GM23248 (cell line): ENCODE results near the gene MYO5A. TPM values are rescaled to one million over a fixed set of nuclear protein-coding genes. Genes with fewer than 3 reads are reported as not detected.

Experiments used
- DNase-seq: peaks from one replicate; pipeline ENCODE4 v3.0.0-alpha.2; 2015
- H2AFZ ChIP-seq: fragments of 200-600 bp; sonication (generic); 2 replicates; pipeline ENCODE4 v1.6.1; 2016; ENCODE audit warnings: antibody characterized with exemption
- H3F3A ChIP-seq: fragments of 200-600 bp; sonication (generic); 2 replicates; pipeline ENCODE4 v1.6.1; 2016; ENCODE audit warnings: mild to moderate bottlenecking, antibody characterized with exemption, mixed run types; ENCODE audit not compliant: insufficient read depth
- H3K27ac ChIP-seq: fragments of 200-600 bp; sonication (generic); 2 replicates; pipeline ENCODE4 v1.5.1; 2016; ENCODE audit warnings: mild to moderate bottlenecking
- H3K27me3 ChIP-seq: fragments of 200-600 bp; sonication (generic); replicated peaks from 2 replicates; pipeline ENCODE4 v1.6.1; 2016; ENCODE audit warnings: mild to moderate bottlenecking; ENCODE audit not compliant: insufficient read depth
- H3K36me3 ChIP-seq: fragments of 200-600 bp; sonication (generic); 2 replicates; pipeline ENCODE4 v1.6.1; 2016; ENCODE audit warnings: low read depth, mild to moderate bottlenecking
- H3K4me1 ChIP-seq: fragments of 200-600 bp; sonication (generic); 2 replicates; pipeline ENCODE4 v1.6.1; 2016; ENCODE audit warnings: mild to moderate bottlenecking; ENCODE audit not compliant: insufficient read depth
- H3K4me2 ChIP-seq: fragments of 200-600 bp; sonication (generic); one replicate; pipeline ENCODE4 v1.6.1; 2016; ENCODE audit warnings: mild to moderate bottlenecking; ENCODE audit not compliant: unreplicated experiment
- H3K4me3 ChIP-seq: fragments of 200-600 bp; sonication (generic); 2 replicates; pipeline ENCODE4 v1.5.1; 2016; ENCODE audit warnings: mild to moderate bottlenecking
- H3K79me2 ChIP-seq: fragments of 200-600 bp; sonication (generic); 2 replicates; pipeline ENCODE4 v1.6.1; 2016; ENCODE audit warnings: mild to moderate bottlenecking; ENCODE audit not compliant: insufficient read depth
- H3K9ac ChIP-seq: fragments of 200-600 bp; sonication (generic); 2 replicates; pipeline ENCODE4 v1.6.1; 2016; ENCODE audit warnings: mild to moderate bottlenecking
- H3K9me2 ChIP-seq: fragments of 200-600 bp; sonication (generic); 2 replicates; pipeline ENCODE4 v1.6.1; 2016; ENCODE audit warnings: mixed run types, mild to moderate bottlenecking, moderate library complexity; ENCODE audit not compliant: insufficient read depth
- H3K9me3 ChIP-seq: fragments of 200-600 bp; sonication (generic); one replicate; pipeline ENCODE4 v1.6.1; 2017; ENCODE audit warnings: low read depth
- H4K20me1 ChIP-seq: fragments of 200-600 bp; sonication (generic); 2 replicates; pipeline ENCODE4 v1.6.0; 2016; ENCODE audit not compliant: insufficient read depth
- EZH2 ChIP-seq: fragments of 200-600 bp; sonication (generic); IDR thresholded peaks from 2 replicates; pipeline ENCODE4 v1.6.1; 2018; ENCODE audit warnings: antibody characterized with exemption, mild to moderate bottlenecking; ENCODE audit not compliant: insufficient read depth, poor library complexity, severe bottlenecking
- EZH2phosphoT487 ChIP-seq: fragments of 200-600 bp; sonication (generic); IDR thresholded peaks from 2 replicates; pipeline ENCODE4 v1.6.1; 2018; ENCODE audit warnings: antibody characterized with exemption, moderate library complexity, mild to moderate bottlenecking, low read depth; ENCODE audit not compliant: insufficient read depth
- WGBS, 2 experiments: methylation state at CpG; one replicate each; pipeline ENCODE4 v1.1.6; 2015 to 2017; ENCODE audit warnings: low lambda C conversion rate in 2 of 2, low coverage in 1 of 2; ENCODE audit errors: missing lambda C conversion rate in 2 of 2; 5-methylcytosine and 5-hydroxymethylcytosine counted together
- in situ Hi-C: fragments of 300-500 bp; cut with MboI; formaldehyde crosslinking; loops from 2 replicates; pipeline ENCODE4 v1.15.0; 2020
- polyA plus RNA-seq: library from polyadenylated mRNA; unstranded; fragments of >200 nt; fragmentation: Nextera tagmentation; extraction: Ambion mirVana; gene quantifications from 2 replicates; pipeline ENCODE4 v1.2.1, GENCODE V29; 2016
- total RNA-seq: library from RNA; depleted of rRNA; stranded (reverse); fragments of >200 nt; shearing (Covaris generic); gene quantifications from 2 replicates; pipeline ENCODE4 v1.2.3, GENCODE V29; 2014

The MYO5A gene
- total and polyA plus RNA-seq, 2 experiments from 2014 or later = 12.1 to 33.3 TPM

GRCh38 chr15:52283281-52283680 is 245.4 kb downstream of the MYO5A start:
- WGBS, 2 experiments = 72 to 81% methylated on average over 6 of the region's 6 CpGs
- no peak for DNase-seq
- no peak overlapping the region for H3K4me2 ChIP-seq
- peaks cover 5% of the 10 kb centered on the region; the same call in 1 of the 2 replicates for H3K27me3 ChIP-seq
- H3K9me3 ChIP-seq = no peaks in the 10 kb centered on the region
- no peak overlapping the region for H2AFZ ChIP-seq
- no peak overlapping the region for H3K4me3 ChIP-seq
- H3F3A ChIP-seq = no peaks in the 10 kb centered on the region
- no peaks in the 10 kb centered on the region for H4K20me1 ChIP-seq
- in situ Hi-C loops = no loop called here
- no peaks in the 10 kb centered on the region for H3K79me2 ChIP-seq
- H3K9me2 ChIP-seq = no peaks in the 10 kb centered on the region
- no peak overlapping the region for H3K9ac ChIP-seq
- no peaks in the 10 kb centered on the region for H3K36me3 ChIP-seq
- TF ChIP-seq EZH2phosphoT487 (no peak), EZH2 (no peak)
- H3K27ac ChIP-seq = no peak overlapping the region
- no peaks in the 10 kb centered on the region for H3K4me1 ChIP-seq

GRCh38 chr15:52282418-52282817 is 246.3 kb downstream of the MYO5A start:
- H3K9me2 ChIP-seq = no peaks in the 10 kb centered on the region

GRCh38 chr15:52281085-52282035 is 247.3 kb downstream of the MYO5A start:
- TF ChIP-seq EZH2phosphoT487 = no peak
- TF ChIP-seq EZH2 = no peak
- Histone ChIP-seq H3K36me3 (no peaks in the 10 kb centered on the region), H3K4me3 (no peak overlapping the region), H3K4me2 (no peak overlapping the region), H3K9ac (no peak overlapping the region), H3F3A (no peaks in the 10 kb centered on the region), H3K9me3 (no peaks in the 10 kb centered on the region), H3K4me1 (no peaks in the 10 kb centered on the region), H3K27me3 (peaks cover 5% of the 10 kb centered on the region; the same call in 1 of the 2 replicates), H3K79me2 (no peaks in the 10 kb centered on the region), H3K27ac (no peak overlapping the region), H3K9me2 (no peaks in the 10 kb centered on the region), H4K20me1 (no peaks in the 10 kb centered on the region), H2AFZ (no peak overlapping the region)
- in situ Hi-C loops = no loop called here
- DNase-seq = peak; percentile 35
- 19 to 20% methylated on average over 10 of the region's 10 CpGs for whole genome bisulfite sequencing, 2 experiments

More at GRCh38 chr15:52282418-52282817, 246.3 kb downstream of the MYO5A start:
- no peak overlapping the region for H3K9ac ChIP-seq
- WGBS, 2 experiments = 86 to 92% methylated on average over 14 of the region's 14 CpGs
- no peak overlapping the region for H3K4me2 ChIP-seq
- in situ Hi-C loops = no loop called here
- DNase-seq = no peak
- no peak overlapping the region for H3K4me3 ChIP-seq
- H3K36me3 ChIP-seq = no peaks in the 10 kb centered on the region
- peaks cover 5% of the 10 kb centered on the region; the same call in 1 of the 2 replicates for H3K27me3 ChIP-seq
- H3K27ac ChIP-seq = no peak overlapping the region
- H3K4me1 ChIP-seq = no peaks in the 10 kb centered on the region
- H4K20me1 ChIP-seq = no peaks in the 10 kb centered on the region
- no peaks in the 10 kb centered on the region for H3K79me2 ChIP-seq
- no peak overlapping the region for H2AFZ ChIP-seq
- no peak for TF ChIP-seq EZH2phosphoT487
- TF ChIP-seq EZH2 = no peak
- no peaks in the 10 kb centered on the region for H3K9me3 ChIP-seq
- H3F3A ChIP-seq = no peaks in the 10 kb centered on the region

- WGBS, 2 experiments = 74 to 82% methylated on average over 11 of the region's 11 CpGs
- in situ Hi-C loops = no loop called here
- peaks cover 5% of the 10 kb centered on the region; the same call in 1 of the 2 replicates for H3K27me3 ChIP-seq
Measured at GRCh38 chr15:52280326-52281084, 248.2 kb downstream of the MYO5A start.

More at GRCh38 chr15:52280326-52281084, 248.2 kb downstream of the MYO5A start:
- no peaks in the 10 kb centered on the region for H3K79me2 ChIP-seq
- TF ChIP-seq EZH2 (no peak), EZH2phosphoT487 (no peak)
- H3K27ac ChIP-seq = no peak overlapping the region
- H3K9ac ChIP-seq = no peak overlapping the region
- H3K9me3 ChIP-seq = no peaks in the 10 kb centered on the region
- no peaks in the 10 kb centered on the region for H3K9me2 ChIP-seq
- no peak overlapping the region for H2AFZ ChIP-seq
- no peaks in the 10 kb centered on the region for H3K36me3 ChIP-seq
- H4K20me1 ChIP-seq = no peaks in the 10 kb centered on the region
- no peak overlapping the region for H3K4me3 ChIP-seq
- no peaks in the 10 kb centered on the region for H3K4me1 ChIP-seq
- DNase-seq = no peak
- H3F3A ChIP-seq = no peaks in the 10 kb centered on the region
- no peak overlapping the region for H3K4me2 ChIP-seq
